IMR-90 (cell line): ENCODE results near the gene SRSF5. TPM values are rescaled to one million over a fixed set of nuclear protein-coding genes. Genes with fewer than 3 reads are reported as not detected.

Experiments used
- ATAC-seq: fragments of 200-7000 bp; cut with Tn5 transposase; 2 replicates; pipeline ENCODE4 v1.9.1; 2020; ENCODE audit warnings: low read depth, mild to moderate bottlenecking, moderate library complexity
- BruUV-seq: library from RNA; stranded (reverse); fragments of 400-500 nt; replicated peaks from 2 replicates; lab custom pipeline; 2021; lab: Mats Ljungman, UMichigan
- CTCF ChIA-PET: fragments of 300-600 bp; formaldehyde crosslinking; extraction: SDS; loops from one replicate; lab custom pipeline; 2021; ENCODE audit warnings: antibody characterized with exemption; lab: Yijun Ruan, JAX
- POLR2A ChIA-PET: fragments of 300-600 bp; sonication (Branson Sonifier 250); formaldehyde crosslinking; loops from one replicate; lab custom pipeline; 2022; ENCODE audit warnings: antibody characterized with exemption; ENCODE audit not compliant: unreplicated experiment; lab: Charles Lee
- DNase-seq: peaks from one replicate; pipeline ENCODE4 v3.0.0; 2013
- H2AFZ ChIP-seq: replicated peaks from 2 replicates; pipeline ENCODE3; 2013; ENCODE audit warnings: low read length, mild to moderate bottlenecking; ENCODE audit not compliant: poor library complexity
- H2AK5ac ChIP-seq: 2 replicates; pipeline ENCODE4 v1.6.1; 2013; ENCODE audit warnings: low read depth, low read length, inconsistent platforms
- H2AK9ac ChIP-seq: replicated peaks from 2 replicates; pipeline ENCODE3; 2013; ENCODE audit warnings: mild to moderate bottlenecking, low read depth, low read length, moderate library complexity; ENCODE audit not compliant: poor library complexity
- H2BK120ac ChIP-seq: 2 replicates; pipeline ENCODE4 v1.6.1; 2013; ENCODE audit warnings: low read depth, low read length, inconsistent platforms
- H2BK15ac ChIP-seq: 3 replicates; pipeline ENCODE4 v1.6.1; 2013; ENCODE audit warnings: low read depth, low read length, inconsistent platforms
- H2BK20ac ChIP-seq: 2 replicates; pipeline ENCODE4 v1.6.1; 2013; ENCODE audit warnings: low read depth, mild to moderate bottlenecking, inconsistent platforms, low read length, moderate library complexity
- H2BK5ac ChIP-seq: 2 replicates; pipeline ENCODE4 v1.6.1; 2013; ENCODE audit warnings: mild to moderate bottlenecking, low read depth, low read length, inconsistent platforms; ENCODE audit not compliant: poor library complexity, severe bottlenecking
- H3K14ac ChIP-seq: replicated peaks from 2 replicates; pipeline ENCODE4 v1.6.1; 2013; ENCODE audit warnings: low read depth, low read length, inconsistent platforms
- H3K18ac ChIP-seq: 2 replicates; pipeline ENCODE4 v1.6.1; 2013; ENCODE audit warnings: low read depth, low read length, control low read depth
- H3K23ac ChIP-seq: 2 replicates; pipeline ENCODE4 v1.6.1; 2013; ENCODE audit warnings: low read depth, low read length, inconsistent platforms
- H3K27ac ChIP-seq: 2 replicates; pipeline ENCODE4 v1.5.1; 2013; ENCODE audit warnings: mild to moderate bottlenecking, control low read depth, low read length; ENCODE audit not compliant: insufficient read depth
- H3K27me3 ChIP-seq: 2 replicates; pipeline ENCODE4 v1.6.1; 2013; ENCODE audit warnings: low read length; ENCODE audit not compliant: control insufficient read depth, insufficient read depth
- H3K36me3 ChIP-seq: 2 replicates; pipeline ENCODE4 v1.6.1; 2013; ENCODE audit warnings: low read length, mixed read lengths; ENCODE audit not compliant: control insufficient read depth, insufficient read depth
- H3K4ac ChIP-seq: 2 replicates; pipeline ENCODE4 v1.6.1; 2013; ENCODE audit warnings: low read depth, low read length, inconsistent platforms
- H3K4me1 ChIP-seq: 2 replicates; pipeline ENCODE4 v1.6.1; 2013; ENCODE audit warnings: low read length, mixed read lengths; ENCODE audit not compliant: control insufficient read depth, insufficient read depth
- H3K4me2 ChIP-seq: 2 replicates; pipeline ENCODE4 v1.6.1; 2013; ENCODE audit warnings: low read depth, mild to moderate bottlenecking, control low read depth, low read length, moderate library complexity
- H3K4me3 ChIP-seq: 2 replicates; pipeline ENCODE4 v1.5.1; 2013; ENCODE audit warnings: low read depth, mild to moderate bottlenecking, control low read depth, low read length, moderate library complexity; ENCODE audit not compliant: insufficient read depth
- H3K56ac ChIP-seq: 2 replicates; pipeline ENCODE4 v1.6.1; 2013; ENCODE audit warnings: low read length, inconsistent platforms; ENCODE audit not compliant: insufficient read depth; ENCODE audit errors: extremely low read depth
- H3K79me1 ChIP-seq, 2 experiments: 2 replicates each; pipeline ENCODE4 v1.6.1; 2013; ENCODE audit warnings: low read length in 2 of 2, inconsistent platforms in 1 of 2, low read depth in 1 of 2
- H3K9ac ChIP-seq: 2 replicates; pipeline ENCODE4 v1.6.1; 2013; ENCODE audit warnings: low read depth, low read length, control low read depth
- H3K9me1 ChIP-seq: 2 replicates; pipeline ENCODE4 v1.6.1; 2013; ENCODE audit warnings: low read length, inconsistent platforms; ENCODE audit not compliant: insufficient read depth
- H3K9me3 ChIP-seq: 2 replicates; pipeline ENCODE4 v1.6.1; 2013; ENCODE audit warnings: low read length; ENCODE audit not compliant: control insufficient read depth, insufficient read depth
- H4K20me1 ChIP-seq: 2 replicates; pipeline ENCODE4 v1.6.1; 2013; ENCODE audit warnings: low read length, inconsistent platforms; ENCODE audit not compliant: insufficient read depth
- H4K5ac ChIP-seq: 2 replicates; pipeline ENCODE4 v1.6.1; 2013; ENCODE audit warnings: mild to moderate bottlenecking, low read depth, low read length, control low read depth
- H4K8ac ChIP-seq, 2 experiments: 2 replicates each; pipeline ENCODE4 v1.6.1; 2013; ENCODE audit warnings: low read depth in 2 of 2, low read length in 2 of 2, control low read depth in 1 of 2, inconsistent platforms in 1 of 2
- H4K91ac ChIP-seq: 2 replicates; pipeline ENCODE4 v1.6.1; 2013; ENCODE audit warnings: low read depth, low read length, inconsistent platforms; ENCODE audit not compliant: insufficient read depth
- BHLHE40 ChIP-seq: fragments of 150-350 bp; IDR thresholded peaks from 2 replicates; pipeline ENCODE4 v1.6.1; 2016; ENCODE audit warnings: mild to moderate bottlenecking, low read depth, low read length
- CEBPB ChIP-seq: IDR thresholded peaks from 2 replicates; pipeline ENCODE4 v1.6.1; 2012; ENCODE audit warnings: low read depth, low read length, improper control_type of control experiment
- CHD1 ChIP-seq: IDR thresholded peaks from 2 replicates; pipeline ENCODE4 v1.6.1; 2012; ENCODE audit warnings: low read depth, low read length, improper control_type of control experiment
- ELK1 ChIP-seq: fragments of 150-350 bp; IDR thresholded peaks from 2 replicates; pipeline ENCODE4 v1.6.1; 2016; ENCODE audit warnings: low read depth, mild to moderate bottlenecking, low read length, moderate library complexity, borderline replicate concordance
- FOS ChIP-seq: fragments of 150-350 bp; IDR thresholded peaks from 2 replicates; pipeline ENCODE4 v1.6.1; 2016; ENCODE audit warnings: low read depth, low read length
- MAFK ChIP-seq: IDR thresholded peaks from 2 replicates; pipeline ENCODE4 v1.6.1; 2012; ENCODE audit warnings: low read depth, low read length, improper control_type of control experiment
- MAZ ChIP-seq: IDR thresholded peaks from 2 replicates; pipeline ENCODE4 v1.6.1; 2012; ENCODE audit warnings: low read depth, mild to moderate bottlenecking, low read length, improper control_type of control experiment, moderate library complexity, borderline replicate concordance
- MXI1 ChIP-seq: IDR thresholded peaks from 2 replicates; pipeline ENCODE4 v1.6.1; 2012; ENCODE audit warnings: low read depth, mild to moderate bottlenecking, low read length, moderate library complexity, borderline replicate concordance
- NFE2L2 ChIP-seq: fragments of 150-350 bp; IDR thresholded peaks from 2 replicates; pipeline ENCODE4 v1.6.1; 2016; ENCODE audit warnings: low read depth, mild to moderate bottlenecking, low read length
- POLR2A ChIP-seq: IDR thresholded peaks from 2 replicates; pipeline ENCODE4 v1.6.1; 2012; ENCODE audit warnings: mild to moderate bottlenecking, low read depth, low read length
- RAD21 ChIP-seq: IDR thresholded peaks from 2 replicates; pipeline ENCODE4 v1.6.1; 2012; ENCODE audit warnings: low read length, improper control_type of control experiment
- RCOR1 ChIP-seq: IDR thresholded peaks from 2 replicates; pipeline ENCODE4 v1.6.1; 2012; ENCODE audit warnings: mild to moderate bottlenecking, low read length, improper control_type of control experiment; ENCODE audit not compliant: insufficient replicate concordance
- RFX5 ChIP-seq: IDR thresholded peaks from 2 replicates; pipeline ENCODE4 v1.8.0; 2012; ENCODE audit warnings: low read depth, mild to moderate bottlenecking, low read length, moderate library complexity
- SMC3 ChIP-seq: fragments of 150-350 bp; IDR thresholded peaks from 2 replicates; pipeline ENCODE4 v1.6.1; 2016; ENCODE audit warnings: low read depth, mild to moderate bottlenecking, antibody characterized with exemption, low read length, moderate library complexity
- WGBS, 2 experiments: methylation state at CpG; one replicate each; pipeline versions ENCODE4 v1.1.5 to v1.1.7; 2013; ENCODE audit warnings: missing lambda C conversion rate in 2 of 2; ENCODE audit not compliant: insufficient read length in 1 of 2; ENCODE audit errors: extremely low coverage in 2 of 2; 5-methylcytosine and 5-hydroxymethylcytosine counted together
- dilution Hi-C: fragments of 300-500 bp; cut with HindIII; formaldehyde crosslinking; loops from one replicate; pipeline ENCODE4 v1.14.3; 2018; ENCODE audit warnings: low sequenced_read_pairs; ENCODE audit not compliant: unreplicated experiment
- in situ Hi-C: fragments of 300-500 bp; cut with MboI; formaldehyde crosslinking; loops from 3 replicates; pipeline ENCODE4 v1.14.3; 2019; ENCODE audit warnings: low sequenced_read_pairs, inconsistent platforms, mixed read lengths
- intact Hi-C: fragments of 100-400 bp; cut with micrococcal nuclease; formaldehyde crosslinking; loops from 2 replicates; pipeline ENCODE4 v1.10.0; 2022
- polyA plus RNA-seq, 3 experiments: library from polyadenylated mRNA; depleted of rRNA; stranded (reverse); fragments of >200 nt; gene quantifications; 2 replicates each; pipeline ENCODE4 v1.2.3, GENCODE V29; 2012; ENCODE audit warnings: low replicate concordance in 1 of 3
- total RNA-seq: library from RNA; depleted of rRNA; stranded (reverse); fragments of >200 nt; gene quantifications from 2 replicates; pipeline ENCODE4 v1.2.3, GENCODE V29; 2012
- TF ChIP-seq, protein P1 (sequence below): fragments of 150-350 bp; IDR thresholded peaks from 2 replicates; pipeline ENCODE4 v1.6.1; 2017; ENCODE audit warnings: mild to moderate bottlenecking, antibody characterized with exemption, low read length, low read depth
- TF ChIP-seq, protein P2 (sequence below): conservative IDR thresholded peaks from 2 replicates; pipeline ENCODE4 v1.5.1; 2012; ENCODE audit warnings: mild to moderate bottlenecking, low read depth, low read length, improper control_type of control experiment

The SRSF5 gene
- total and polyA plus RNA-seq, 2 of the 4 experiments (the other 2 are of a cell fraction) = 29.4 to 229 TPM

GRCh38 chr14:69816216-69816615, 49.3 kb downstream of the SRSF5 start:
- H3K27me3 ChIP-seq = peaks cover 40% of the 10 kb centered on the region
- dilution Hi-C loops = no loop called here
- TF ChIP-seq RFX5 (no peak), MAFK (no peak), NFE2L2 (no peak), RCOR1 (no peak), CEBPB (no peak), POLR2A (no peak), SMC3 (no peak), MXI1 (no peak), FOS (no peak), RAD21 (no peak), ELK1 (no peak), MAZ (no peak), CHD1 (no peak), BHLHE40 (no peak)
- TF ChIP-seq, protein P1, sequence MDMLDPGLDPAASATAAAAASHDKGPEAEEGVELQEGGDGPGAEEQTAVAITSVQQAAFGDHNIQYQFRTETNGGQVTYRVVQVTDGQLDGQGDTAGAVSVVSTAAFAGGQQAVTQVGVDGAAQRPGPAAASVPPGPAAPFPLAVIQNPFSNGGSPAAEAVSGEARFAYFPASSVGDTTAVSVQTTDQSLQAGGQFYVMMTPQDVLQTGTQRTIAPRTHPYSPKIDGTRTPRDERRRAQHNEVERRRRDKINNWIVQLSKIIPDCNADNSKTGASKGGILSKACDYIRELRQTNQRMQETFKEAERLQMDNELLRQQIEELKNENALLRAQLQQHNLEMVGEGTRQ = no peak
- TF ChIP-seq, protein P2, sequence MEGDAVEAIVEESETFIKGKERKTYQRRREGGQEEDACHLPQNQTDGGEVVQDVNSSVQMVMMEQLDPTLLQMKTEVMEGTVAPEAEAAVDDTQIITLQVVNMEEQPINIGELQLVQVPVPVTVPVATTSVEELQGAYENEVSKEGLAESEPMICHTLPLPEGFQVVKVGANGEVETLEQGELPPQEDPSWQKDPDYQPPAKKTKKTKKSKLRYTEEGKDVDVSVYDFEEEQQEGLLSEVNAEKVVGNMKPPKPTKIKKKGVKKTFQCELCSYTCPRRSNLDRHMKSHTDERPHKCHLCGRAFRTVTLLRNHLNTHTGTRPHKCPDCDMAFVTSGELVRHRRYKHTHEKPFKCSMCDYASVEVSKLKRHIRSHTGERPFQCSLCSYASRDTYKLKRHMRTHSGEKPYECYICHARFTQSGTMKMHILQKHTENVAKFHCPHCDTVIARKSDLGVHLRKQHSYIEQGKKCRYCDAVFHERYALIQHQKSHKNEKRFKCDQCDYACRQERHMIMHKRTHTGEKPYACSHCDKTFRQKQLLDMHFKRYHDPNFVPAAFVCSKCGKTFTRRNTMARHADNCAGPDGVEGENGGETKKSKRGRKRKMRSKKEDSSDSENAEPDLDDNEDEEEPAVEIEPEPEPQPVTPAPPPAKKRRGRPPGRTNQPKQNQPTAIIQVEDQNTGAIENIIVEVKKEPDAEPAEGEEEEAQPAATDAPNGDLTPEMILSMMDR = no peak

More at GRCh38 chr14:69816216-69816615, 49.3 kb downstream of the SRSF5 start:
- ATAC-seq = no peak
- H2AK5ac ChIP-seq = no peak overlapping the region
- no peak overlapping the region for H2BK5ac ChIP-seq
- no peak for DNase-seq
- H4K5ac ChIP-seq = no peak overlapping the region
- no peak overlapping the region for H2AFZ ChIP-seq
- H2AK9ac ChIP-seq = no peak overlapping the region
- no peak overlapping the region for H3K4ac ChIP-seq
- no peaks in the 10 kb centered on the region for H3K36me3 ChIP-seq
- no peaks in the 10 kb centered on the region for H3K4me1 ChIP-seq
- ChIA-PET POLR2A (no interaction called here), CTCF (interaction anchor here (1.7 kb wide), 1 partner anchor 212 kb away, joined by 7 read pairs; no protein-coding TSS in a partner anchor)
- H3K9me1 ChIP-seq = no peaks in the 10 kb centered on the region
- H4K20me1 ChIP-seq = no peaks in the 10 kb centered on the region
- no TSS peak for BruUV-seq
- H3K56ac ChIP-seq = no peak overlapping the region
- H3K79me1 ChIP-seq = no peaks in the 10 kb centered on the region
- H3K4me3 ChIP-seq = no peak overlapping the region
- H3K23ac ChIP-seq = no peak overlapping the region
- no peak overlapping the region for H2BK20ac ChIP-seq
- H3K9ac ChIP-seq = no peak overlapping the region
- WGBS, 2 experiments = no CpG with 5 or more reads among the region's 5 CpGs
- no peaks in the 10 kb centered on the region for H3K9me3 ChIP-seq
- H3K18ac ChIP-seq = no peak overlapping the region
- H3K14ac ChIP-seq = no peak overlapping the region
- no peak overlapping the region for H3K4me2 ChIP-seq
- no peak overlapping the region for H2BK15ac ChIP-seq
- in situ Hi-C loops = loop anchor here (5.0 kb wide), 1 partner anchor 211 kb away; no protein-coding TSS in a partner anchor
- H2BK120ac ChIP-seq = no peak overlapping the region
- no peak overlapping the region for H4K91ac ChIP-seq
- H3K27ac ChIP-seq = no peak overlapping the region
- intact Hi-C loops = loop anchor here (5.0 kb wide), 1 partner anchor 501 kb away; no protein-coding TSS in a partner anchor
- no peak overlapping the region for H4K8ac ChIP-seq
